HCT116 (cell line): ENCODE data around the gene ARMC6. TPM values are rescaled to one million over a fixed set of nuclear protein-coding genes. Genes with fewer than 3 reads are reported as not detected.

Experiments used
- CBX3 ChIP-seq: IDR thresholded peaks from 2 replicates; pipeline ENCODE4 v1.6.1; 2012; ENCODE audit warnings: low read depth
- CEBPB ChIP-seq: IDR thresholded peaks from 2 replicates; pipeline ENCODE4 v1.6.1; 2012; ENCODE audit warnings: low read depth
- ELF1 ChIP-seq: IDR thresholded peaks from 2 replicates; pipeline ENCODE4 v1.6.1; 2012; ENCODE audit warnings: low read depth, borderline replicate concordance
- EZH2 ChIP-seq: fragments of 200-600 bp; sonication (generic); IDR thresholded peaks from 2 replicates; pipeline ENCODE4 v1.6.1; 2017; ENCODE audit warnings: antibody characterized with exemption, mixed run types
- EZH2phosphoT487 ChIP-seq: fragments of 200-600 bp; IDR thresholded peaks from 2 replicates; pipeline ENCODE4 v1.6.1; 2018; ENCODE audit warnings: antibody characterized with exemption, borderline replicate concordance
- JUND ChIP-seq: IDR thresholded peaks from 2 replicates; pipeline ENCODE4 v1.6.1; 2012
- POLR2AphosphoS5 ChIP-seq: IDR thresholded peaks from 2 replicates; pipeline ENCODE4 v1.6.1; 2011; ENCODE audit warnings: mild to moderate bottlenecking, low read depth, low read length, moderate library complexity
- RAD21 ChIP-seq: IDR thresholded peaks from 2 replicates; pipeline ENCODE4 v1.6.1; 2012; ENCODE audit warnings: low read depth, mild to moderate bottlenecking
- SRF ChIP-seq: IDR thresholded peaks from 2 replicates; pipeline ENCODE4 v1.6.1; 2012; ENCODE audit warnings: low read depth
- YY1 ChIP-seq: IDR thresholded peaks from 2 replicates; pipeline ENCODE4 v1.6.1; 2011; ENCODE audit warnings: low read length, low read depth, moderate library complexity, mild to moderate bottlenecking; ENCODE audit not compliant: insufficient replicate concordance; ENCODE audit errors: extremely low read depth
- ZFX ChIP-seq: fragments of 450-650 bp; IDR thresholded peaks from 2 replicates; pipeline ENCODE4 v1.6.1; 2017
- total RNA-seq: library from RNA; stranded (reverse); gene quantifications from one replicate; pipeline ENCODE4 v1.2.1, GENCODE V29; 2021; ENCODE audit not compliant: unreplicated experiment
- TF ChIP-seq, protein P1 (sequence below): IDR thresholded peaks from 2 replicates; pipeline ENCODE4 v1.6.1; 2012
- TF ChIP-seq, protein P2 (sequence below): IDR thresholded peaks from 2 replicates; pipeline ENCODE4 v1.6.1; 2012
- TF ChIP-seq, protein P3 (sequence below): IDR thresholded peaks from 2 replicates; pipeline ENCODE4 v1.6.1; 2011; ENCODE audit warnings: mild to moderate bottlenecking, low read length, moderate library complexity; ENCODE audit not compliant: insufficient replicate concordance; ENCODE audit errors: extremely low read depth

The ARMC6 gene
- total RNA-seq, 1 experiment from 2014 or later, result 34.7 TPM

DNA sequence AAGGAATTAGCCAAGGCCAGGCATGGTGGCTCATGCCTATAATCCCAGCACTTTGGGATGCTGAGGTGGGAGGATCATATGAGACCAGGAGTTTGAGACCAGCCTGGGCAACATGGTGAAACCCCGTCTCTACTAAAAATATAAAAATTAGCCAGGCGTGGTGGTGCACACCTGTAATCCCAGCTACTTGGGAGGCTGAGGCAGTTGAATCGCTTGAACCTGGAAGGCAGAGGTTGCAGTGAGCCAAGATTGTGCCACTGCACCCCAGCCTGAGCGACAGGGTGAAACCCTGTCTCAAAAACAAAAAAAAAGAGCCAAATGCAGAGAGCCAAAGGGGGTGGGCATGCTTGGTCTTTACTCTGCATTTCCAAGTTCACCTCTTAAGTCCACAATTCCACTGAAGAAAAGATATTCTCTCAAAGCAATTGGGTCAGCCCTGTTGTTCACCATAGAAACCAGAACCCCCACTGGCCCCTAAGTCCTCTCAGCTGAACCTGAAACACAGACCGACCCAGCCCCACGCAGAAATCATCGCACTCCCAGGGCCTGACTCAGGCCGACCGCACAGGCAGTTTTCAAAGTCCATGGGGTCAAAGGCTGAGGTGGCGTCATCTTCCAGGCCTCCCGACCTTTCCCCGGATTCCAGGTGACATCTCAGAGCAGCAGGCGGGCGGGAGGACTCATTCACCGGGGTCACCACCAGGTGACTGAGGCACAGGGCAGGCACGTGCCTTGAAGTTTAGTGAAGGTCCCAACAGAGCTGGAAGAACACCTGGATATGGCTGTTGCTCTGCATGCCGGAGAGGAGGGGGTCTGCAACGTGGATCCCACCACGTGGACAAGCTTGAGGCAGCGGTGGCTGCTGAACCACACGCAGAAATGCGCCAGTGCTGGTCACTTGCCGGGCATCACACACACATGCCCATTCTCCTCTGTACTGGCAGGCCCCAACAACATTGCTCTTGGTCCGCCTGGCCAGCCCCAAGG lies 63.5 kb downstream of the ARMC6 start (continued):
- TF ChIP-seq ELF1, result no peak
- no peak for TF ChIP-seq ZFX
- TF ChIP-seq SRF, result no peak
- TF ChIP-seq YY1, result no peak
- TF ChIP-seq, protein P1, sequence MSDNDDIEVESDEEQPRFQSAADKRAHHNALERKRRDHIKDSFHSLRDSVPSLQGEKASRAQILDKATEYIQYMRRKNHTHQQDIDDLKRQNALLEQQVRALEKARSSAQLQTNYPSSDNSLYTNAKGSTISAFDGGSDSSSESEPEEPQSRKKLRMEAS, result peak; percentile 87
- TF ChIP-seq CBX3, result peak; percentile 66; the same call in 1 of the 2 replicates
- no peak for TF ChIP-seq EZH2phosphoT487
- TF ChIP-seq POLR2AphosphoS5, result peak; percentile 44; the same call in 1 of the 2 replicates
- no peak for TF ChIP-seq CEBPB
- TF ChIP-seq, protein P2, sequence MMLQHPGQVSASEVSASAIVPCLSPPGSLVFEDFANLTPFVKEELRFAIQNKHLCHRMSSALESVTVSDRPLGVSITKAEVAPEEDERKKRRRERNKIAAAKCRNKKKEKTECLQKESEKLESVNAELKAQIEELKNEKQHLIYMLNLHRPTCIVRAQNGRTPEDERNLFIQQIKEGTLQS, result no peak
- TF ChIP-seq, protein P3, sequence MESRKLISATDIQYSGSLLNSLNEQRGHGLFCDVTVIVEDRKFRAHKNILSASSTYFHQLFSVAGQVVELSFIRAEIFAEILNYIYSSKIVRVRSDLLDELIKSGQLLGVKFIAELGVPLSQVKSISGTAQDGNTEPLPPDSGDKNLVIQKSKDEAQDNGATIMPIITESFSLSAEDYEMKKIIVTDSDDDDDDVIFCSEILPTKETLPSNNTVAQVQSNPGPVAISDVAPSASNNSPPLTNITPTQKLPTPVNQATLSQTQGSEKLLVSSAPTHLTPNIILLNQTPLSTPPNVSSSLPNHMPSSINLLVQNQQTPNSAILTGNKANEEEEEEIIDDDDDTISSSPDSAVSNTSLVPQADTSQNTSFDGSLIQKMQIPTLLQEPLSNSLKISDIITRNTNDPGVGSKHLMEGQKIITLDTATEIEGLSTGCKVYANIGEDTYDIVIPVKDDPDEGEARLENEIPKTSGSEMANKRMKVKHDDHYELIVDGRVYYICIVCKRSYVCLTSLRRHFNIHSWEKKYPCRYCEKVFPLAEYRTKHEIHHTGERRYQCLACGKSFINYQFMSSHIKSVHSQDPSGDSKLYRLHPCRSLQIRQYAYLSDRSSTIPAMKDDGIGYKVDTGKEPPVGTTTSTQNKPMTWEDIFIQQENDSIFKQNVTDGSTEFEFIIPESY, result peak; percentile 14
- peak; percentile 70 for TF ChIP-seq JUND
- TF ChIP-seq EZH2, result no peak
- TF ChIP-seq RAD21, result no peak
